GM12875 (cell line): ENCODE measurements around the gene MSRB3.

Experiments
- H3K4me3 ChIP-seq: one replicate; pipeline ENCODE4 v1.5.1; 2011; ENCODE audit warnings: low read depth, low read length, control low read depth
- CTCF ChIP-seq: IDR thresholded peaks from 2 replicates; pipeline ENCODE4 v1.5.1; 2011; ENCODE audit warnings: low read depth, mild to moderate bottlenecking, control low read depth, inconsistent platforms, low read length, moderate library complexity, borderline replicate concordance; ENCODE audit not compliant: insufficient read depth

MSRB3 gene

GRCh38 chr12:65287426-65287825 lies 8.9 kb downstream of the MSRB3 start:
- no peak overlapping the region for H3K4me3 ChIP-seq
- TF ChIP-seq CTCF: no peak

GRCh38 chr12:65292241-65292640 lies 13.8 kb downstream of the MSRB3 start:
- no peak overlapping the region for H3K4me3 ChIP-seq
- no peak for TF ChIP-seq CTCF

GRCh38 chr12:65293735-65294134 lies 15.3 kb downstream of the MSRB3 start:
- no peak for TF ChIP-seq CTCF
- H3K4me3 ChIP-seq: no peak overlapping the region

- TF ChIP-seq CTCF: no peak
Measured at GRCh38 chr12:65294641-65295262, 16.3 kb downstream of the MSRB3 start.

GRCh38 chr12:65296508-65297265 lies 18.2 kb downstream of the MSRB3 start:
- TF ChIP-seq CTCF: no peak

More at GRCh38 chr12:65294641-65295262, 16.3 kb downstream of the MSRB3 start:
- H3K4me3 ChIP-seq: no peak overlapping the region

GRCh38 chr12:65300097-65300496 lies 21.6 kb downstream of the MSRB3 start:
- H3K4me3 ChIP-seq: no peak overlapping the region
- no peak for TF ChIP-seq CTCF

More at GRCh38 chr12:65296508-65297265, 18.2 kb downstream of the MSRB3 start:
- H3K4me3 ChIP-seq: no peak overlapping the region

- TF ChIP-seq CTCF: peak; percentile 12; the same call in 1 of the 2 replicates
- no peak overlapping the region for H3K4me3 ChIP-seq
Measured at GRCh38 chr12:65300679-65301349, 22.3 kb downstream of the MSRB3 start.
